ENCODE data around the gene POU6F2.

DNA sequence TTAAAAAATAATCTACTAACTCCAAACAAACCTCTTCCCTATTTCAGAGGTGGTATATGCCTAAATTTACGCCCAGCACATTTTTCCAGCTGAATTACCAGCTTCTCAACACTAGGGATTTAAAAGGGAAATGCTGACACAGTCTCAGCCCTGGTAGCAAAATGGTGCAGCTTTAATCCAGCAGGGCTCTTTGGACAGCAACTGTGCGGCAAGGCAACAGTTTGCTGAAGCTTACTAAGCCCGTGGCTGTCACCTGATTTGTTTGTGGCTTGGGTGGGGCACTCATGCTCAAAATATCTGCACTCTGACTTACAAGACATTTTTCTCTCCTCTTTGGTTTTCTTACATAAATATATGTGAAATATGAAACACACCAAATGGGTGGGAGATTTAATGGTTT lies 206.7 kb downstream of the POU6F2 start:
- TF ChIP-seq, protein P1, sequence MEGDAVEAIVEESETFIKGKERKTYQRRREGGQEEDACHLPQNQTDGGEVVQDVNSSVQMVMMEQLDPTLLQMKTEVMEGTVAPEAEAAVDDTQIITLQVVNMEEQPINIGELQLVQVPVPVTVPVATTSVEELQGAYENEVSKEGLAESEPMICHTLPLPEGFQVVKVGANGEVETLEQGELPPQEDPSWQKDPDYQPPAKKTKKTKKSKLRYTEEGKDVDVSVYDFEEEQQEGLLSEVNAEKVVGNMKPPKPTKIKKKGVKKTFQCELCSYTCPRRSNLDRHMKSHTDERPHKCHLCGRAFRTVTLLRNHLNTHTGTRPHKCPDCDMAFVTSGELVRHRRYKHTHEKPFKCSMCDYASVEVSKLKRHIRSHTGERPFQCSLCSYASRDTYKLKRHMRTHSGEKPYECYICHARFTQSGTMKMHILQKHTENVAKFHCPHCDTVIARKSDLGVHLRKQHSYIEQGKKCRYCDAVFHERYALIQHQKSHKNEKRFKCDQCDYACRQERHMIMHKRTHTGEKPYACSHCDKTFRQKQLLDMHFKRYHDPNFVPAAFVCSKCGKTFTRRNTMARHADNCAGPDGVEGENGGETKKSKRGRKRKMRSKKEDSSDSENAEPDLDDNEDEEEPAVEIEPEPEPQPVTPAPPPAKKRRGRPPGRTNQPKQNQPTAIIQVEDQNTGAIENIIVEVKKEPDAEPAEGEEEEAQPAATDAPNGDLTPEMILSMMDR (IDR thresholded peaks at IDR 0.05), result no peak
- no peak for TF ChIP-seq POLR2A (IDR thresholded peaks at IDR 0.05; ENCODE audit: low read depth)
